HUES64 (cell line): Measurements from ENCODE around the gene MYO1E.

Source experiments
- H3K27ac ChIP-seq: 2 replicates; pipeline ENCODE4 v1.7.0; 2013; ENCODE audit warnings: low read depth, low read length, inconsistent platforms
- H3K27me3 ChIP-seq: 2 replicates; pipeline ENCODE4 v1.6.1; 2013; ENCODE audit warnings: mild to moderate bottlenecking, low read length; ENCODE audit not compliant: insufficient read depth
- H3K36me3 ChIP-seq: 2 replicates; pipeline ENCODE4 v1.6.1; 2013; ENCODE audit warnings: mild to moderate bottlenecking, low read length; ENCODE audit not compliant: insufficient read depth
- H3K4me1 ChIP-seq: 2 replicates; pipeline ENCODE4 v1.6.1; 2013; ENCODE audit warnings: mild to moderate bottlenecking, low read length, moderate library complexity; ENCODE audit not compliant: insufficient read depth
- H3K4me3 ChIP-seq: 2 replicates; pipeline ENCODE4 v1.5.1; 2013; ENCODE audit warnings: mild to moderate bottlenecking, low read length, moderate library complexity
- H3K9ac ChIP-seq: 2 replicates; pipeline ENCODE4 v1.6.1; 2013; ENCODE audit warnings: mild to moderate bottlenecking, low read depth, low read length
- H3K9me3 ChIP-seq: 2 replicates; pipeline ENCODE4 v1.6.1; 2013; ENCODE audit warnings: low read depth, low read length; ENCODE audit not compliant: insufficient read depth
- WGBS: fragments of 150-250, 120-280 bp; methylation state at CpG from one replicate; pipeline ENCODE4 v1.1.7; 2013; ENCODE audit warnings: missing lambda C conversion rate; 5-methylcytosine and 5-hydroxymethylcytosine counted together

The MYO1E gene

GRCh38 chr15:59203657-59204056 lies 169.0 kb downstream of the MYO1E start:
- H3K27me3 ChIP-seq = no peaks in the 10 kb centered on the region
- 95% methylated on average over 3 of the region's 3 CpGs for WGBS
- no peaks in the 10 kb centered on the region for H3K9me3 ChIP-seq
- H3K27ac ChIP-seq = no peak overlapping the region
- H3K36me3 ChIP-seq = peaks cover 87% of the 10 kb centered on the region
- no peak overlapping the region for H3K4me3 ChIP-seq
- no peak overlapping the region for H3K9ac ChIP-seq
- H3K4me1 ChIP-seq = no peaks in the 10 kb centered on the region

GRCh38 chr15:59203008-59203407 lies 169.7 kb downstream of the MYO1E start:
- peaks cover 85% of the 10 kb centered on the region for H3K36me3 ChIP-seq
- H3K27ac ChIP-seq = no peak overlapping the region
- 96% methylated on average over 6 of the region's 6 CpGs for WGBS

DNA sequence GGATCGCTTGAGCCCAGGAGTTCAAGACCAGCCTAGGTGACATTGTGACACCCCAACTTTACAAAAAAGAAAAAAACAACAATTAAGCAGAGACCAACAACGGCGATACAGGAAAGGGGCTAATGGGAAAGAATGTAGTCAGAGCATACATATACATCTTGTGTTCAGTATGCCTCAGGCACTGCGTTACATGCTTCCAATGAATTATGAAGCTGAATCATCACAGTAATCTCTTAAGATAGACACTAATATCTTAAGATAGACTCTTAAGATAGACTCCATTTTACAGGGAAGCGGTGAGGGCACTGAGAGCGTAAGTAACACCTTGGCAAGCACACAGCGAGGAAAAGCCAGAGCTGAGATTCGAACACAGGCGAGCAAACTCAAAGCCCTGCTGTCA lies 172.1 kb downstream of the MYO1E start:
- no peaks in the 10 kb centered on the region for H3K9me3 ChIP-seq
- 97% methylated on average over 9 of the region's 9 CpGs for WGBS
- H3K27me3 ChIP-seq = no peaks in the 10 kb centered on the region
- no peak overlapping the region for H3K9ac ChIP-seq
- no peak overlapping the region for H3K4me3 ChIP-seq
- no peak overlapping the region for H3K27ac ChIP-seq
- peaks cover 77% of the 10 kb centered on the region for H3K36me3 ChIP-seq
- no peaks in the 10 kb centered on the region for H3K4me1 ChIP-seq

More at GRCh38 chr15:59203008-59203407, 169.7 kb downstream of the MYO1E start:
- Histone ChIP-seq H3K9me3 (no peaks in the 10 kb centered on the region), H3K27me3 (no peaks in the 10 kb centered on the region), H3K4me3 (no peak overlapping the region), H3K4me1 (no peaks in the 10 kb centered on the region), H3K9ac (no peak overlapping the region)

DNA sequence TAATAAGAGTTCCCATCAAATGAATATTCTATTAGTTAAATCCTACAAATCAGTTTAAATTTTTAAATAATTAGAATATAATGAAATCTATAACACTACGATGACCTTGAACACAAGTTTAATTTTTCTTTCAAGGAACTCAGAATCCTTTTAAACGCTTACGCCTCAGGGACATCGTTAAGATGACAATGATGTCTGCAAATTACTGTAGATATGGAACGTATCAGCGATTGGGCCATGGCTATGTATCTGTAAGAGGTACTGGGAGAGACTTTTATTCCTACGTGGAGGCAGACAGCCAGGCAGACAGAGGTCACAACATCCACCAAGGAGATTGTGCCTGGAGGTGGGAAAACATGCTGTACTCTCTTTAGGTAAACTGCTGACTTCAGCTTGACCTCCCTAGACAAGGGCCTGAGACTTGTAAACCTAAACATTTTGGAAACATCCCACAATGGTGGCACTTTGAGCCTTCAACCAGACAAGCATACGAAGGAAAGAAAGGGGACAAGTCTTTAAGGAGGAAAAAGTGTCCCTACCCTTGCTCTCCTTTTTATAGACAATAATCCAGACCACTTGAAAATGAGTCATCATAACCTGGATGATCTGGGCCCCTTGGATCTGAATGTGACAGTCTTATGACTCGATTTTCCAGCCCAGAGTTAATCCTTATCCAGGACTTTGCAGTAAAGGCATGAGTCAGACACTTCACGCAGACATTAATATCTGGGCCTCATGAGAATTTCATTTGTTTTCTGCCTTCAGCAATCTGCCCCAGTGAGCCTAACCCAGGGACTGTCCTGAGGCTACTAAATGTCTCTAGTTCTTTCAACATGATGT lies 172.8 kb downstream of the MYO1E start:
- no peak overlapping the region for H3K27ac ChIP-seq
- H3K4me3 ChIP-seq = no peak overlapping the region
- H3K36me3 ChIP-seq = peaks cover 77% of the 10 kb centered on the region
- WGBS = 94% methylated on average over 10 of the region's 10 CpGs
- no peaks in the 10 kb centered on the region for H3K9me3 ChIP-seq
- H3K27me3 ChIP-seq = no peaks in the 10 kb centered on the region
- no peak overlapping the region for H3K9ac ChIP-seq
- H3K4me1 ChIP-seq = no peaks in the 10 kb centered on the region

DNA sequence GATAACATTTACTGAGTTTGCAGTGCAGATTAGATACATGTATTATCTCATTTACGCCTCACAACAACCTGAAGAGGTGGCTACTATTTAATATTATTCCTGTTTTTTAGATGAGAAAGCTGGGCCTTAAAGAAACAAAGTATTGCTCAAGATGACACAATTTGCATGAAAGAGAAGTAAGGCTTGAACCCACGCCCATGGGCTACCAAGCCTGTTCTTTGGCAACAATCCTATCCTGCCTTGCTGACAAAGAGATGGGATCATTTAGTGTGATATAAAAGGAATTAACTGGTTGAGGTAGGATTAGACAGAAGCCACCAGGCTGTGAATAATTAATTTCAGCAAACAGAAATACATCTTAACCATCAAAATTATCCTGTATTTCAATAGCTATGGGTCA lies 175.2 kb downstream of the MYO1E start:
- H3K9me3 ChIP-seq = no peaks in the 10 kb centered on the region
- no peak overlapping the region for H3K4me3 ChIP-seq
- H3K27ac ChIP-seq = no peak overlapping the region
- H3K4me1 ChIP-seq = no peaks in the 10 kb centered on the region
- H3K36me3 ChIP-seq = peaks cover 78% of the 10 kb centered on the region
- no peak overlapping the region for H3K9ac ChIP-seq
- WGBS = 98% methylated on average over 1 of the region's 2 CpGs
- H3K27me3 ChIP-seq = no peaks in the 10 kb centered on the region

DNA sequence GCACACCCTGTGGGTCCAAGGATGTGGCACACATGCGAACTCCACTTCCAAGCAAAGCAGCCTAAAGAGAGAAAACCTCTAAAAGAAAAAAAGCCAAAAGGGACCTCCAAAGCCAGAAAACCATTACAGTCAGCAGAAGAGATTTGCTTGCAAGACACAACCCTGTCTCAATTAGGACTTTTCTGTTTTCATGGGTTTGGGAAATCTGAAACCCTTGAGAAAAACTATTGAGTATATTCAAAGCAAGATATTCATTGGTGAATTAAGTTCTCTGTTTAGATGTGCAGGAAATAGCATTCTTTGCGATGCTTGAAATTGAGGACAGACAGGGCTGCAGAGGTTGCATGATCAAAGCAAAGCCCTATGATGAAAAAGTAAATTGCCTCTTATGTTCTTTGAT lies 176.3 kb downstream of the MYO1E start:
- 93% methylated on average over 2 of the region's 2 CpGs for WGBS

DNA sequence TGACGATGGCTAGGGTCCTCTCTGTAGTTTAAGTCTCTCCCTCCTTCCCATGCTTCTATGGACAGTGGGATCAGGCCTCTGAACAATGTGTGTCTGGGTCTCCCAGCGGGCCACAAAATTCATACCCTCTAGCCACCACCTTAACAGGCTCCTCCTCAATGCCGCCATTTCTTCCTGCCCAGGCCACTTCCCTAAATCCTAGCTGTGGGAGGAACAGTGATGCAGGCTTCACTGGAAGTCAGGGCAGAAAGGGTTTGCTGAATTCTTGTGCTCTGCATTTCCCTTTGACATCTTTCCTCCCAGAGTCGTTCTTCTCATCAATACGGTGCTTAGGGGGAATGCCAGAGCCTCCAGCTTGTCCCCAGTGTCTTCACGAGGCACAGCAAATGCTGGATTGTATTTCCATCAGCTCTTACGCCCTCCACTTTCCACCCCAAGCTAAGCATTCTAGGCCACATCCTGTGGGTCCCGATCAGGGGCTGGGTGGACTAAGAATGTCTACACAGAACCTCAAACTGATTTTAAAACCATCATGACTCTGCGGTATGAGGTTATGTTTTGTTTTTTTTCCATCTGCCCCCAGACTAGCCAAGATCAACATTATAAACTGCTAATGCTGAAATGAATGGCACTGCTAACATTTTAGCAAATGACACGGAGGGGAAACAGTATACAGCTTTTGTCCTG lies 177.9 kb downstream of the MYO1E start:
- Histone ChIP-seq H3K36me3 (peaks cover 78% of the 10 kb centered on the region), H3K27ac (no peak overlapping the region), H3K27me3 (no peaks in the 10 kb centered on the region), H3K4me3 (no peak overlapping the region), H3K9me3 (no peaks in the 10 kb centered on the region), H3K4me1 (no peaks in the 10 kb centered on the region), H3K9ac (no peak overlapping the region)
- WGBS = 94% methylated on average over 10 of the region's 10 CpGs

More for the DNA sequence above, 176.3 kb downstream of the MYO1E start:
- Histone ChIP-seq H3K27ac (no peak overlapping the region), H3K9ac (no peak overlapping the region), H3K9me3 (no peaks in the 10 kb centered on the region), H3K36me3 (peaks cover 77% of the 10 kb centered on the region), H3K4me3 (no peak overlapping the region), H3K27me3 (no peaks in the 10 kb centered on the region), H3K4me1 (no peaks in the 10 kb centered on the region)

DNA sequence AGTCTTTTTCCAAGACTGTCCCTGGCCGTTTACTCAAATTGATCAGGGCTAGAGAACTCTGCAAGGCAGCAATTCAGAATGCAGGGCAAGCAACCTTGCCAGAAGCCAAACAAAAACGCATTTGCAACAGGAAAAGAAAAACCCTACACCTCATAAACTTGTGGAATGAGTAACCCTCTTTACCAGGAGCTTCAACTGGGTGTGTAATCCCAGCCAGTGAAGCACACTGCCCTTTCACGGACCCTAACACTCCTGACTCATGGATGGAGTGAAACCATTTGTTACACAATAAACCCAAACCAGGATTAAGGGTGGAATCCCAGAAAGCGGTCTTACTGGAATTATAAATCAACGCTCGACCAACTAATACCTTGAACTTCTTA lies 180.8 kb downstream of the MYO1E start:
- H3K9ac ChIP-seq = no peak overlapping the region
- WGBS = 91% methylated on average over 6 of the region's 6 CpGs
- H3K36me3 ChIP-seq = peaks cover 88% of the 10 kb centered on the region

DNA sequence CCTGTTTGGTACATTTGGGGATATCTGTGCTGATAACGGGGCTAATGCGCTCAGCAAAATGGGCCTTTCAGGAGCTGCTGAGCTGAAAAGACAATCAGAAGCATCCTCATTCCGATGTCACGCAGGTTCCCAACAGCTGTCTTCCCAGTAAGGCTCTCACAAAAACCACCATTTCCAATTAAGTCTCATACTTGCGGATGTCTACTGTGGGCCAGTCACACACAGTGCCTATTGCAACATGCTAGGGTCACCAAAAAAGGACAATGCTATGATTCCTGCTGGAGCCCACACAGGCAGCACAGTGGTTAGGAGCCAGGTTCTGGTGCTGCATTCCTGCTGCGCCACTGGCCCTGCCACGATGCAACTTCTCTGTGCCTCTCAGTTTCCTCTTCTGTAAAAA lies 182.4 kb downstream of the MYO1E start:
- H3K4me1 ChIP-seq = no peaks in the 10 kb centered on the region
- peaks cover 89% of the 10 kb centered on the region for H3K36me3 ChIP-seq
- H3K9ac ChIP-seq = no peak overlapping the region
- H3K4me3 ChIP-seq = no peak overlapping the region
- no peak overlapping the region for H3K27ac ChIP-seq
- H3K9me3 ChIP-seq = 0 out of 2 replicates have a peak, but pooled peaks cover 8% of the 10 kb centered on the region
- H3K27me3 ChIP-seq = no peaks in the 10 kb centered on the region
- WGBS = 97% methylated on average over 7 of the region's 7 CpGs

More for the DNA sequence above, 180.8 kb downstream of the MYO1E start:
- H3K27ac ChIP-seq = no peak overlapping the region
- no peak overlapping the region for H3K4me3 ChIP-seq
- no peaks in the 10 kb centered on the region for H3K4me1 ChIP-seq
- 0 out of 2 replicates have a peak, but pooled peaks cover 8% of the 10 kb centered on the region for H3K9me3 ChIP-seq
- no peaks in the 10 kb centered on the region for H3K27me3 ChIP-seq

DNA sequence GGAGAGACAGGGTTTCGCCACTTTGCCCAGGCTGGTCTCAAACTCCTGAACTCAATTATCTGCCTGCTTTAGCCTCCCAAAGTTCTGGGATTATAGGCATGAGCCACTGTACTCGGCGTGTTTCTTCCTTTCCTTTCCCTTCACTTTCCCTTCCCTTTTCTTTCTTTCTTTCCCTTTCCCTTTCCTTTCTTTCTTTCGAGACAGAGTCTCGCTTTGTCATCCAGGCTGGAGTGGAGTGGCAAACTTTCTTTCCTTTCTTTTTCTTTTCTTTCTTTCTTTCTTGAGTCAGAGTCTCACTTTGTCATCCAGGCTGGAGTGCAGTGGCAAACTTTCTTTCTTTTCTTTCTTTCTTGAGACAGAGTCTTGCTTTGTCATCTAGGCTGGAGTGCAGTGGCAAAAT lies 183.4 kb downstream of the MYO1E start:
- Histone ChIP-seq H3K4me1 (no peaks in the 10 kb centered on the region), H3K9ac (no peak overlapping the region), H3K36me3 (peaks cover 87% of the 10 kb centered on the region), H3K9me3 (0 out of 2 replicates have a peak, but pooled peaks cover 8% of the 10 kb centered on the region), H3K4me3 (no peak overlapping the region), H3K27ac (no peak overlapping the region), H3K27me3 (no peaks in the 10 kb centered on the region)
- WGBS = 95% methylated on average over 5 of the region's 5 CpGs

DNA sequence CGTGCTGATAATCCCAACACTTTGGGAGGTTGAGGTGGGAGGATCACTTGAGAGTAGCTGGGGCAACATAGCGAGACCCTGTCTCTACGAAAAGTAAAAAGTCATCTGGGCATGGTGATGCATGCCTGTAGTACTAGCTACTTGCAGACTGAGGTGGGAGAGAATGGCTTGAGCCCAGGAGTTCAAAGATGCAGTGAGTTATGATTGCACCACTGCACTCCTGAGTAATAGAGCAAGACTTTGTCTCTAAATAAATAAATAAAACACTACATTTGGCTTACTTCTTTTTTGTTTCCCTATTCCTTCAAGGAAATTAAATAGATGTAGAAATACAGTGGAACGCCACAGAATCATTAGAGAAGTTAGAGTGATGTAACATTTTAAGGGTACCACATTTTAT lies 186.2 kb downstream of the MYO1E start:
- peaks cover 12% of the 10 kb centered on the region; the same call in 1 of the 2 replicates for H3K9me3 ChIP-seq
- H3K27ac ChIP-seq = no peak overlapping the region
- peaks cover 82% of the 10 kb centered on the region for H3K36me3 ChIP-seq
- H3K27me3 ChIP-seq = no peaks in the 10 kb centered on the region
- no peaks in the 10 kb centered on the region for H3K4me1 ChIP-seq
- H3K9ac ChIP-seq = no peak overlapping the region
- H3K4me3 ChIP-seq = no peak overlapping the region
- 97% methylated on average over 3 of the region's 4 CpGs for WGBS
